ENCODE results near the gene CADM4. TPM values are rescaled to one million over a fixed set of nuclear protein-coding genes. Genes with fewer than 3 reads are reported as not detected.

CADM4 gene, protein sequence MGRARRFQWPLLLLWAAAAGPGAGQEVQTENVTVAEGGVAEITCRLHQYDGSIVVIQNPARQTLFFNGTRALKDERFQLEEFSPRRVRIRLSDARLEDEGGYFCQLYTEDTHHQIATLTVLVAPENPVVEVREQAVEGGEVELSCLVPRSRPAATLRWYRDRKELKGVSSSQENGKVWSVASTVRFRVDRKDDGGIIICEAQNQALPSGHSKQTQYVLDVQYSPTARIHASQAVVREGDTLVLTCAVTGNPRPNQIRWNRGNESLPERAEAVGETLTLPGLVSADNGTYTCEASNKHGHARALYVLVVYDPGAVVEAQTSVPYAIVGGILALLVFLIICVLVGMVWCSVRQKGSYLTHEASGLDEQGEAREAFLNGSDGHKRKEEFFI
- 7.6 to 10.8 TPM (median 8.5 TPM) in 5 replicates for total RNA-seq (2022; extraction: Qiagen RNA extraction; ENCODE audit: low read depth)

DNA sequence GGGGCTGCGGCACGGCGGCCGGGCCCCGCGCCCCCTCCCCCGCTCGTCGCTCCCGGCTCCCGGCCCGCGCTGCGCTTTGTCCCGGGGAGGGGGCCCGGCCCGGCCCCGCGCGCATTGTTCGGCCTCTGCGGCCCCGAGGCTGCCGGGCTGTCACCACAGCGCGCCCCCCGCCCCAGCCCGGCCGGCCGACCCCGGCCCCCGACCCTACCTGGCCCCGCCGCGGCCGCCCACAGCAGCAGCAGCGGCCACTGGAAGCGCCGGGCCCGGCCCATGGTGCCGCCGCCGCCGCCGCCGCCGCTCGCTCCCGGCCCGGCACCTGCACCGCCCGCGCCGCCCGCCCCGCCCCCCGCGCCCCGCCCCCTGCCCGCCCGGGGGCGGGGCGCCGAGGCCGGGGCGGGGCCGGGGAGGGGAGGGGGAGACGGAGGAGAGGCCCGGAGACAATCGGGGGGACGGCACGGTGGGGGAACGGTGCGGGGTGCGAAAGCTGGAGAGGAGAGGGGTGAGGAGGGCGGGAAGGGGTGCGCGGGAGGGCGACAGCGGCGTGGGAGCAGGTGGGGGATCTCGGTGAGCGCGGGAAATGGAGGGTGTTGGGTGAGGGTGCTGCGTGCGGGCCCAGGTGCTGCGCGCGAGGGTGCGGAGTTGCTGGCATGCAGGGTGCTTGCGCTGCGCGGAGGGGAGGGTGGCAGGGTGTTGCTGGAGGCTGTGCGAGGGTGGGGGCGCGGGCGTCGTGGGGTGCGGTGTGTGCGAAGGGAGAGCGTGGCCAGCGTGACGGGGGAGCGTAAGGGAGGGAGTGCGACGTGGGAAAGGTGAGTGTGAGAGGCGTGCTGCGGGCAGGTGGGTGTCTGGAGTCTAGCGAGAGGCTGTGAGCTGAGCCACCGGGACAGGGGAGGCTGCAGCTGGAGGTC, at the start of gene CADM4:
Gene CADM4, minus strand, starts transcription at position 332 of the 905 bp plus-strand sequence. Its CDS starts 60 bp downstream, at position 272.

DNA sequence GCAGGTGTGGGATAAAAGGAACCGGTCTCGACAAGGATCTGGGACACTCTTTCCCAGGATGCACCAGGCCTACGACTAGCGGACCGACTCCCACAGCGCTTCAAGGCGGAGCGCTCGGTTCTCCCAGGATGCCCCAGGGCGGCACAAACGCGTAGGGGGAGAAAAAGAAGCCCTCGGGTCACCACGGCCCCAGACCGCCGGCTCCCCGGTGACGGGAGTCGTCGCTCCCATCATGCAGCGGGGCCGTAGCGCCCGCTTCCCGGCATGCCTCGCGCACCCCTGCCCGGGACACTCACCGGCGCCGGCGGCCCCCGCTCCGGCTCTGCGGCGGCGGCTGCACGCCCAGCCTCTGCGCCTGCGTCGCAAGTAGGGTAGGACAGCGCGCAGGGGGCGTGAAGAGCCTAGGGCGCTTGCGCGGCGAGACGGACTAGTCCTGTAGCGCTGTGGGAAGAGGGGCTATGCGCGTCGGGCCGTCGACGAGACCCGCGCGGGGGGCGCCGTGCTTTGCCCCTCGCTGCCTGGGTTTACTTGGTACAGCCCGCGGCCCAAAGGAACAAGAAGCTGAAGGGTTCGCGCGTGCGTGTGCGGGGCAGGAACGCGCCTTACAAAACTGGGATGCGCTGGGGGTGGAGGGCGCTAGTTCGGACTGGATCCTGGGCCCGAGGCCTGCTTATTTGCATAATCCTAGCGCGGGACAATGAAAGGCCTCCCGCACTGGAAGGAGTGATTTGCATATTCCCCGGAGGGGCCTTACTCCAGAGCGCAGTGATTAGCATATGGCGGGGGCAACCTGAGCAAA, 20.2 kb downstream of the CADM4 start, which contains the start of gene ZNF428:
Gene ZNF428, minus strand, starts transcription at position 368 of the 799 bp plus-strand sequence. CDS start 5,325 bp downstream, outside the sequence.

DNA sequence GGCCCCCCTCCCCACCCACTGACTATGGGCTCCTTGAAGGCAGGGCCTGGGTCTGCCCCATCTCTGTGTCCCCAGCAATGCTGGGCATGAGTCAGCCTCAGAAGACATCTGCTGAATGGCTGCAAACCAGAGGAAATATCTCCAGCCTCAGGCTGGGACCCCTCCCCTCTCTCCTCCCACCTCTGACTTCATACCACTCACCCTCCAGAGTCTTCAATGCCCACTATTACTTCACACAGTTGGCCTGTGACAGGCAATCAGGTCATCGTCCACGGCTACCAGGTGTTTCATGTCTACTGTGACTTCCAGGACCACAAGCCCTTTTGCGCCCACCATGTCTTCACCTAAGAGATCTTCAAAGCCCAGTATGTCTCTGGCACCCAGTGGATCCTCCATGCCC, 27.9 kb downstream of the CADM4 start, which contains the start of gene SRRM5:
Gene SRRM5, plus strand, starts transcription at position 301 of the 400 bp plus-strand sequence. Its CDS starts 34 bp downstream, at position 335.

DNA sequence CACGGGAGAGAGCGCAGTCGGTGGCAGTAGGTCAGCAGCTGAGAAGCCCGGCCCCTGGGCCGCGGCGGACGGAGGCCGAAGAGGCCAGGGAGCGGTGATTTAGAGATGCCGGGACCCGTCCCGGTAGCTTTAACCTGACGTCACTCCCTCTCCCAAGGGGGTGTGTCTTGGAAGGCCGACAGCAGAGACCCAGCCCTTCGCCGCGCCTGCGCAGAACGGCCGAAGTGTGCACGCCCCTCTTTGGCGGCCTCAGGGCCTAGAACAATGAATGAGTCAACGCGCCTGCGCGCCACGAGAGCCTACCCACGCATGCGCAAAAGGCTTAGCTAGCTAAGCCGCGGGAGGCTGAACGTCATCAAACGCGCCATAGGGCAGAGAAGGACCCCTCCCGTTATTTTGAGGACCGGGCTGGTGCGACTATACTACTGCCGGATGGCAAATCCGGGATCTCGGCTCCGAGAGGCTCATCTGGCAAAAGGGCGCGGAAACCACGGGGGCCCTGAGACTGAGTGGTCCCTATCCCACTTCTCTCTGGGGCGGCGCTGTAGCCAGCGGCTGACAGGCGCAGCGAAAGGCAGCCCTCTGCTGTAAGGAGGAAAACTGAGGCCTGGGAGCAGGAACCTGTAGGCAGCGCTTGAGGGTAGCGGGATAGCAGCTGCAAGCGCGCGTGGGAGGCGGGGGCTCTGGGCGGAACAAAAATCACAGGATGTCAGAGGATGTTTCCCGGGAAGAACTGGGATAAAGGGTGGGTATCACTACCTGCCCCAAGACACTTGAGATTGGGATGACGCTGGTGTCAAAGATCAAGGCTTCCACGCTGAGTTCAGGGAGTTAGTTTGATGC, 43.4 kb downstream of the CADM4 start, which contains the start of the genes IRGQ and ZNF576:
Gene IRGQ, minus strand, starts transcription at position 136 of the 843 bp plus-strand sequence. CDS start 796 bp downstream, outside the sequence.
Gene ZNF576, plus strand, starts transcription at position 597 of the 843 bp plus-strand sequence. CDS start 514 bp downstream, outside the sequence.

DNA sequence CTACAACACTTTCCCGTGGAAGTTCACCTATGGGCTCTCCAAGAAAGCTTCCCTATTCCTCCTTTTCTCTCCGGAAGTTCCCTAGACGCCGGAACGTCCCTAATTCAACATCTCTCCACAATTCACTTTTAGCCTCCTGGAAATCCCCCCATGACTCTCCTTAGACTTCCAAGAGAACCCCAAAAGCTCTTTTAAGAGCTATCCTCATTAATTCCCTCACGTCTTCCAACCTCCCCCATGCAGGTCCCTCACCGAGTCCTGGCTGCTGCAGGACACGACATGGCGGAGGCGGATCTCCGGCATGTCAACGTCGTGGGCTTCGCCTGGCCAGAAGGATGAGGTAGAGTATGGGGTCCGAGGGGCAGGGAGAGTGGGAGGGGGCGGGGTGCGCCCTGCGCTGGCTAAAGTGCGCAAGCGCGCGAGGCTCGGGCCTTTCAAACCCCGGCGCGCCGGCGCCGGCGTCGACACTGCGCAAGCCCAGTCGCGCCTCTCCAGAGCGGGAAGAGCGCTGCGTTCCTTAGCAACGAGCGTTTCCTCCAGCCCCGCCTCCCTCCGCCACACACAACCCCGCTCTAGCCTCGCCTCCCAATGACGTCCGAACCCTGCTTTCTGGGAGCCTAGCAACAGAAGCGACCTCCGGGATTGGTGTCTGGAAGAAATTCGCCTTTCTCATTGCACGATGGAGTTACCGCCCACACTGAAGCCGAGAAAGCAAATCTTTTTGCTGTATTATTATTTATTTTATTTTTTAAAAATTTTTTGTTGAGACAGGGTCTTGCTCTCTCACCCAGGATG, 64.3 kb downstream of the CADM4 start, which contains the start of the genes PINLYP and XRCC1:
Gene PINLYP, plus strand, starts transcription at position 646 of the 795 bp plus-strand sequence. CDS start 1,391 bp downstream, outside the sequence.
Gene XRCC1, minus strand, starts transcription at position 372 of the 795 bp plus-strand sequence. Its CDS starts 69 bp downstream, at position 303.

Other genes with a start within 250 kb of the CADM4 start
- gene TEX101, start 225.0 kb downstream of the CADM4 start, total RNA-seq (2022; extraction: Qiagen RNA extraction; ENCODE audit: low read depth) = not detected in 5 replicates
- gene LYPD3, start 174.2 kb downstream of the CADM4 start, total RNA-seq (2022; extraction: Qiagen RNA extraction; ENCODE audit: low read depth) = 0.45 to 1.2 TPM (median 0.58 TPM) in 5 replicates
- 8.5 to 13.2 TPM (median 9.7 TPM) in 5 replicates for gene PHLDB3, start 135.1 kb downstream of the CADM4 start, total RNA-seq (2022; extraction: Qiagen RNA extraction; ENCODE audit: low read depth)
- 50.5 to 52.8 TPM (median 51.5 TPM) in 5 replicates for gene ETHE1, start 112.6 kb downstream of the CADM4 start, total RNA-seq (2022; extraction: Qiagen RNA extraction; ENCODE audit: low read depth)
- gene ZNF575, start 106.7 kb downstream of the CADM4 start, total RNA-seq (2022; extraction: Qiagen RNA extraction; ENCODE audit: low read depth) = 1.4 to 2.6 TPM (median 1.9 TPM) in 5 replicates
- 27.8 to 35.5 TPM (median 28.8 TPM) in 5 replicates for gene XRCC1, start 64.3 kb downstream of the CADM4 start, total RNA-seq (2022; extraction: Qiagen RNA extraction; ENCODE audit: low read depth)
- gene PINLYP, start 64.0 kb downstream of the CADM4 start, total RNA-seq (2022; extraction: Qiagen RNA extraction; ENCODE audit: low read depth) = 0.22 to 0.55 TPM (median 0.30 TPM) in 5 replicates
- 5.9 to 7.4 TPM (median 6.6 TPM) in 5 replicates for gene IRGQ, start 43.7 kb downstream of the CADM4 start, total RNA-seq (2022; extraction: Qiagen RNA extraction; ENCODE audit: low read depth)
- 15.5 to 22.4 TPM (median 21.0 TPM) in 5 replicates for gene ZNF576, start 43.3 kb downstream of the CADM4 start, total RNA-seq (2022; extraction: Qiagen RNA extraction; ENCODE audit: low read depth)
- 0.61 to 1.4 TPM (median 0.85 TPM) in 5 replicates for gene SRRM5, start 27.8 kb downstream of the CADM4 start, total RNA-seq (2022; extraction: Qiagen RNA extraction; ENCODE audit: low read depth)
- gene ZNF428, start 20.2 kb downstream of the CADM4 start, total RNA-seq (2022; extraction: Qiagen RNA extraction; ENCODE audit: low read depth) = 46.5 to 64.2 TPM (median 58.3 TPM) in 5 replicates
- 111 to 140 TPM (median 128 TPM) in 5 replicates for gene PLAUR, start 30.3 kb upstream of the CADM4 start, total RNA-seq (2022; extraction: Qiagen RNA extraction; ENCODE audit: low read depth)
- gene IRGC, start 76.2 kb upstream of the CADM4 start, total RNA-seq (2022; extraction: Qiagen RNA extraction; ENCODE audit: low read depth) = not detected in 5 replicates
- 45.3 to 77.8 TPM (median 63.7 TPM) in 5 replicates for gene SMG9, start 115.1 kb upstream of the CADM4 start, total RNA-seq (2022; extraction: Qiagen RNA extraction; ENCODE audit: low read depth)
- 53.4 to 63.0 TPM (median 58.9 TPM) in 5 replicates for gene KCNN4, start 141.1 kb upstream of the CADM4 start, total RNA-seq (2022; extraction: Qiagen RNA extraction; ENCODE audit: low read depth)
- gene LYPD5, start 162.6 kb upstream of the CADM4 start, total RNA-seq (2022; extraction: Qiagen RNA extraction; ENCODE audit: low read depth) = 0.17 to 0.31 TPM (median 0.22 TPM) in 5 replicates
- gene ZNF283, start 187.5 kb upstream of the CADM4 start, total RNA-seq (2022; extraction: Qiagen RNA extraction; ENCODE audit: low read depth) = 4.6 to 6.6 TPM (median 5.0 TPM) in 5 replicates
- gene ZNF404, start 244.1 kb upstream of the CADM4 start, total RNA-seq (2022; extraction: Qiagen RNA extraction; ENCODE audit: low read depth) = 0.12 to 0.48 TPM (median 0.30 TPM) in 5 replicates

All from A549 treated with DMSO at 1 μM for 4 hours (cell line).